HG02588 (cell line): ENCODE results near the gene TAF1C.

Experiments used
- ATAC-seq: cut with Tn5 transposase; IDR thresholded peaks from one replicate; pipeline ENCODE4 v1.9.1; 2021; ENCODE audit warnings: mild to moderate bottlenecking, moderate library complexity; ENCODE audit not compliant: unreplicated experiment

The TAF1C gene

GRCh38 chr16:84183911-84184591 lies 2.8 kb downstream of the TAF1C start:
- no peak for ATAC-seq

- no peak for ATAC-seq
Observed at GRCh38 chr16:84183572-84183875, 3.3 kb downstream of the TAF1C start.

GRCh38 chr16:84182680-84183571 lies 3.9 kb downstream of the TAF1C start:
- ATAC-seq = no peak

GRCh38 chr16:84182104-84182503 lies 4.8 kb downstream of the TAF1C start:
- no peak for ATAC-seq

- ATAC-seq = no peak
Observed at GRCh38 chr16:84181144-84181915, 5.5 kb downstream of the TAF1C start.

- no peak for ATAC-seq
Observed at GRCh38 chr16:84180519-84181140, 6.2 kb downstream of the TAF1C start.

- no peak for ATAC-seq
Observed at GRCh38 chr16:84179612-84180320, 7.1 kb downstream of the TAF1C start.

GRCh38 chr16:84178892-84179611 lies 7.8 kb downstream of the TAF1C start:
- ATAC-seq = no peak

GRCh38 chr16:84178146-84178765 lies 8.6 kb downstream of the TAF1C start:
- no peak for ATAC-seq

GRCh38 chr16:84177741-84178073 lies 9.2 kb downstream of the TAF1C start:
- no peak for ATAC-seq

- ATAC-seq = no peak
Observed at GRCh38 chr16:84176192-84177053, 10.4 kb downstream of the TAF1C start.

GRCh38 chr16:84175350-84176081 lies 11.3 kb downstream of the TAF1C start:
- peak; percentile 73 for ATAC-seq

GRCh38 chr16:84174396-84174795 lies 12.5 kb downstream of the TAF1C start:
- ATAC-seq = no peak

GRCh38 chr16:84169765-84170310 lies 17.0 kb downstream of the TAF1C start:
- no peak for ATAC-seq

GRCh38 chr16:84166796-84167695 lies 19.8 kb downstream of the TAF1C start:
- no peak for ATAC-seq

GRCh38 chr16:84165746-84166145 lies 21.1 kb downstream of the TAF1C start:
- no peak for ATAC-seq

- ATAC-seq = no peak
Observed at GRCh38 chr16:84161801-84162200, 25.1 kb downstream of the TAF1C start.
